ENCODE data around the gene SIPA1.

The SIPA1 gene

GRCh38 chr11:65593518-65594414, 44.1 kb upstream of the SIPA1 start:
- no peak overlapping the region for H4K91ac ChIP-seq (ENCODE audit: low read length)
- peak; percentile 57 for DNase-seq
- H3K4me1 ChIP-seq (ENCODE audit: control insufficient read depth, insufficient read depth, low read depth, low read length) = peaks cover 33% of the 10 kb centered on the region
- no peak overlapping the region for H3K14ac ChIP-seq (ENCODE audit: low read length in 2 of 2)
- H3K23ac ChIP-seq (ENCODE audit: low read length in 2 of 2) = no peak overlapping the region
- H2BK5ac ChIP-seq (ENCODE audit: low read depth, low read length, poor library complexity, severe bottlenecking) = no peak overlapping the region
- peak overlapping the region in 1 of 2 experiments; percentile 9 for H3K4me3 ChIP-seq (ENCODE audit: insufficient read depth in 1 of 2, low read depth in 1 of 2, low read length in 2 of 2)
- H3K4ac ChIP-seq (ENCODE audit: low read depth in 1 of 2, low read length in 2 of 2) = peak overlapping the region in 1 of 2 experiments; percentile 82
- peak overlapping the region; percentile 30 to 67 for H3K18ac ChIP-seq (ENCODE audit: low read depth in 1 of 2, low read length in 2 of 2)
- H3K79me1 ChIP-seq (replicated peaks; ENCODE audit: low read length, poor library complexity, severe bottlenecking) = peaks cover 9% of the 10 kb centered on the region
- H3K9me3 ChIP-seq (ENCODE audit: control insufficient read depth, low read length) = no peaks in the 10 kb centered on the region
- H2BK15ac ChIP-seq (ENCODE audit: low read depth, poor library complexity, severe bottlenecking) = no peak overlapping the region
- H2AFZ ChIP-seq (ENCODE audit: low read depth, low read length) = no peak overlapping the region
- H2BK120ac ChIP-seq (ENCODE audit: low read depth, low read length) = no peak overlapping the region
- H3K27ac ChIP-seq (ENCODE audit: low read length, poor library complexity, severe bottlenecking) = no peak overlapping the region
- peak overlapping the region; percentile 72 for H4K8ac ChIP-seq (ENCODE audit: low read length)
- H2AK5ac ChIP-seq (ENCODE audit: low read length, severe bottlenecking) = no peak overlapping the region
- WGBS = 89% methylated on average over 26 of the region's 26 CpGs
- H3K36me3 ChIP-seq (ENCODE audit: control insufficient read depth in 1 of 2, insufficient read depth in 2 of 2, low read depth in 1 of 2, low read length in 2 of 2) = peaks cover 43 to 55% of the 10 kb centered on the region in 2 experiments
- no peak overlapping the region for H2BK12ac ChIP-seq (ENCODE audit: low read length in 2 of 2)
- H3K9ac ChIP-seq (ENCODE audit: low read length) = no peak overlapping the region
- H3K27me3 ChIP-seq (ENCODE audit: control insufficient read depth in 1 of 2, insufficient read depth in 1 of 2, low read length in 2 of 2) = no peaks in the 10 kb centered on the region
- no peak overlapping the region for H3K4me2 ChIP-seq (ENCODE audit: low read length, poor library complexity, severe bottlenecking)

GRCh38 chr11:65595131-65595530, 42.8 kb upstream of the SIPA1 start:
- Histone ChIP-seq H3K79me1 (replicated peaks; ENCODE audit: low read length, poor library complexity, severe bottlenecking) (peaks cover 4% of the 10 kb centered on the region), H4K91ac (ENCODE audit: low read length) (no peak overlapping the region), H2BK12ac (ENCODE audit: low read length in 2 of 2) (no peak overlapping the region), H3K36me3 (ENCODE audit: control insufficient read depth in 1 of 2, insufficient read depth in 2 of 2, low read depth in 1 of 2, low read length in 2 of 2) (peaks cover 47 to 59% of the 10 kb centered on the region in 2 experiments), H2AK5ac (ENCODE audit: low read length, severe bottlenecking) (no peak overlapping the region), H3K9me3 (ENCODE audit: control insufficient read depth, low read length) (no peaks in the 10 kb centered on the region), H3K4me3 (ENCODE audit: insufficient read depth in 1 of 2, low read depth in 1 of 2, low read length in 2 of 2) (no peak overlapping the region), H3K27me3 (ENCODE audit: control insufficient read depth in 1 of 2, insufficient read depth in 1 of 2, low read length in 2 of 2) (no peaks in the 10 kb centered on the region), H3K4me2 (ENCODE audit: low read length, poor library complexity, severe bottlenecking) (no peak overlapping the region), H3K27ac (ENCODE audit: low read length, poor library complexity, severe bottlenecking) (no peak overlapping the region), H3K4ac (ENCODE audit: low read depth in 1 of 2, low read length in 2 of 2) (no peak overlapping the region), H3K9ac (ENCODE audit: low read length) (peak overlapping the region; percentile 26), H3K4me1 (ENCODE audit: control insufficient read depth, insufficient read depth, low read depth, low read length) (peaks cover 25% of the 10 kb centered on the region), H2BK120ac (ENCODE audit: low read depth, low read length) (no peak overlapping the region), H3K14ac (ENCODE audit: low read length in 2 of 2) (no peak overlapping the region), H3K23ac (ENCODE audit: low read length in 2 of 2) (no peak overlapping the region), H2BK5ac (ENCODE audit: low read depth, low read length, poor library complexity, severe bottlenecking) (no peak overlapping the region), H3K18ac (ENCODE audit: low read depth in 1 of 2, low read length in 2 of 2) (no peak overlapping the region), H2AFZ (ENCODE audit: low read depth, low read length) (no peak overlapping the region), H2BK15ac (ENCODE audit: low read depth, poor library complexity, severe bottlenecking) (no peak overlapping the region), H4K8ac (ENCODE audit: low read length) (peak overlapping the region; percentile 24)
- no peak for DNase-seq
- 92% methylated on average over 3 of the region's 3 CpGs for WGBS

DNA sequence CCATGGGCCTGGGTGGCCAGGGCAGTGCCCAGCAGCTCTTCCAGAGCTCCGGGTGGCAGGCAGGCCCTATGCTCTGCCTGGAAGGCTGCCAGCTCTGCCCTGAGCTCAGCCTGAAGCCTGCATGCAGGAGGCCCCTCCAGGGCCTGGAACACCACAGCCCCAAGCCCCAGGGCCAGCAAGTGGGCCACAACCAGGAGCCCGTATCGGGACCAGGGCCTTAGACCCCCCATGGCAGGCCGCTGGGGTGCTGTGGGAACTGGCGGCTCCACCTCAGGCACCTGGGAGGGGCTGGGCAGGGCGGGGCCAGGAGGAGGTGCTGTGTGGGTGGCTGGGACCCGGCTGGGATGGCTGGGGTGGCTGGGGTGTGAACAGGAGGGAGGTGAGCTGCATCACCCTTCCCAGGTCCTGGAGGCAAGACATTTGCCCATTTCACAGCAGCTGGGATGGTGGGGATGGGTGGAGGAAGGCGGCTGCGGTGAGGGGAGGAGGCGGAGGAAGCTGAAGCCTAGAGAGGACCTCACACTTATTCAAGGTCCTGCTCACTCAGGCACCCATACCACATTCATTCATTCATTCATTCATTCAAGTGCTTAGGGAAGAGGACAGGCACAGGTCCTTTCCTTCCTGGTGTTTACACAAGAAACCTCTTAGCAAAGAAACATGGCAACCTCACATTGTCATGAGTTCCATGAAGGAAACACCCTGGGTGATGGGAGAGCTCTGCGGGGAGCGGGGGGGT, 42.2 kb upstream of the SIPA1 start, which contains the start of gene KCNK7:
KCNK7 (minus strand) TSS at position 258 of the 739 bp plus-strand sequence; CDS start at position 230, 28 bp downstream.
- Histone ChIP-seq H4K91ac (ENCODE audit: low read length) (no peak within 1 kb of the TSS), H3K4me1 (ENCODE audit: control insufficient read depth, insufficient read depth, low read depth, low read length) (peaks cover 22% of the 10 kb centered on the region), H3K4me2 (ENCODE audit: low read length, poor library complexity, severe bottlenecking) (no peak within 1 kb of the TSS), H3K18ac (ENCODE audit: low read depth in 1 of 2, low read length in 2 of 2) (no peak within 1 kb of the TSS), H2AFZ (ENCODE audit: low read depth, low read length) (no peak within 1 kb of the TSS), H2AK5ac (ENCODE audit: low read length, severe bottlenecking) (no peak within 1 kb of the TSS), H3K79me1 (replicated peaks; ENCODE audit: low read length, poor library complexity, severe bottlenecking) (peaks cover 4% of the 10 kb centered on the region), H3K27me3 (ENCODE audit: control insufficient read depth in 1 of 2, insufficient read depth in 1 of 2, low read length in 2 of 2) (no peaks in the 10 kb centered on the region), H3K14ac (ENCODE audit: low read length in 2 of 2) (peak within 1 kb of the TSS in 1 of 2 experiments; percentile 6), H3K9ac (ENCODE audit: low read length) (peak within 1 kb of the TSS; percentile 26), H2BK15ac (ENCODE audit: low read depth, poor library complexity, severe bottlenecking) (peak within 1 kb of the TSS; percentile 39), H3K9me3 (ENCODE audit: control insufficient read depth, low read length) (no peaks in the 10 kb centered on the region), H3K4me3 (ENCODE audit: insufficient read depth in 1 of 2, low read depth in 1 of 2, low read length in 2 of 2) (peak within 1 kb of the TSS in 1 of 2 experiments; percentile 18), H3K27ac (ENCODE audit: low read length, poor library complexity, severe bottlenecking) (no peak within 1 kb of the TSS), H2BK5ac (ENCODE audit: low read depth, low read length, poor library complexity, severe bottlenecking) (no peak within 1 kb of the TSS), H4K8ac (ENCODE audit: low read length) (peak within 1 kb of the TSS; percentile 24), H2BK120ac (ENCODE audit: low read depth, low read length) (no peak within 1 kb of the TSS), H2BK12ac (ENCODE audit: low read length in 2 of 2) (peak within 1 kb of the TSS in 1 of 2 experiments; percentile 40), H3K4ac (ENCODE audit: low read depth in 1 of 2, low read length in 2 of 2) (no peak within 1 kb of the TSS), H3K36me3 (ENCODE audit: control insufficient read depth in 1 of 2, insufficient read depth in 2 of 2, low read depth in 1 of 2, low read length in 2 of 2) (peaks cover 47 to 60% of the 10 kb centered on the region in 2 experiments), H3K23ac (ENCODE audit: low read length in 2 of 2) (no peak within 1 kb of the TSS)
- DNase-seq = no peak
- 87% methylated on average over 12 of the region's 12 CpGs for WGBS

- no peak overlapping the region for H2BK12ac ChIP-seq (ENCODE audit: low read length in 2 of 2)
- no peak overlapping the region for H3K18ac ChIP-seq (ENCODE audit: low read depth in 1 of 2, low read length in 2 of 2)
- no peaks in the 10 kb centered on the region for H3K9me3 ChIP-seq (ENCODE audit: control insufficient read depth, low read length)
- H3K23ac ChIP-seq (ENCODE audit: low read length in 2 of 2) = no peak overlapping the region
- H3K4ac ChIP-seq (ENCODE audit: low read depth in 1 of 2, low read length in 2 of 2) = no peak overlapping the region
- peaks cover 27% of the 10 kb centered on the region for H3K4me1 ChIP-seq (ENCODE audit: control insufficient read depth, insufficient read depth, low read depth, low read length)
- DNase-seq = no peak
- no peak overlapping the region for H4K91ac ChIP-seq (ENCODE audit: low read length)
- H3K27ac ChIP-seq (ENCODE audit: low read length, poor library complexity, severe bottlenecking) = no peak overlapping the region
- H2AK5ac ChIP-seq (ENCODE audit: low read length, severe bottlenecking) = no peak overlapping the region
- no peak overlapping the region for H3K4me2 ChIP-seq (ENCODE audit: low read length, poor library complexity, severe bottlenecking)
- no peak overlapping the region for H4K8ac ChIP-seq (ENCODE audit: low read length)
- H3K14ac ChIP-seq (ENCODE audit: low read length in 2 of 2) = no peak overlapping the region
- H3K79me1 ChIP-seq (replicated peaks; ENCODE audit: low read length, poor library complexity, severe bottlenecking) = peaks cover 6% of the 10 kb centered on the region
- no peak overlapping the region for H2BK15ac ChIP-seq (ENCODE audit: low read depth, poor library complexity, severe bottlenecking)
- H2BK120ac ChIP-seq (ENCODE audit: low read depth, low read length) = no peak overlapping the region
- H3K9ac ChIP-seq (ENCODE audit: low read length) = no peak overlapping the region
- 84% methylated on average over 5 of the region's 6 CpGs for WGBS
- peaks cover 48 to 68% of the 10 kb centered on the region in 2 experiments for H3K36me3 ChIP-seq (ENCODE audit: control insufficient read depth in 1 of 2, insufficient read depth in 2 of 2, low read depth in 1 of 2, low read length in 2 of 2)
- H2BK5ac ChIP-seq (ENCODE audit: low read depth, low read length, poor library complexity, severe bottlenecking) = no peak overlapping the region
- peak overlapping the region in 1 of 2 experiments; percentile 18 for H3K4me3 ChIP-seq (ENCODE audit: insufficient read depth in 1 of 2, low read depth in 1 of 2, low read length in 2 of 2)
- no peak overlapping the region for H2AFZ ChIP-seq (ENCODE audit: low read depth, low read length)
- H3K27me3 ChIP-seq (ENCODE audit: control insufficient read depth in 1 of 2, insufficient read depth in 1 of 2, low read length in 2 of 2) = no peaks in the 10 kb centered on the region
Observed at GRCh38 chr11:65596520-65596919, 41.4 kb upstream of the SIPA1 start.
